Mesothelial cell of epicardium (in vitro differentiated cells): ENCODE data around the gene TCIRG1. TPM values are rescaled to one million over a fixed set of nuclear protein-coding genes. Genes with fewer than 3 reads are reported as not detected.

Experiments used
- DNase-seq, 2 experiments: peaks; one replicate each; pipeline ENCODE4 v3.0.0; 2021; ENCODE audit warnings: low spot score in 2 of 2; ENCODE audit not compliant: unreplicated experiment in 2 of 2
- H3K27ac Mint-ChIP-seq: 2 replicates; pipeline ENCODE4 v1.8.0; 2021; ENCODE audit warnings: mixed read lengths
- H3K27me3 Mint-ChIP-seq: 2 replicates; pipeline ENCODE4 v1.8.0; 2021; ENCODE audit warnings: low read depth, mixed read lengths
- H3K36me3 Mint-ChIP-seq: 2 replicates; pipeline ENCODE4 v1.8.0; 2021; ENCODE audit warnings: mixed read lengths
- H3K4me1 Mint-ChIP-seq: 2 replicates; pipeline ENCODE4 v1.8.0; 2021; ENCODE audit warnings: mixed read lengths
- H3K4me3 Mint-ChIP-seq: 2 replicates; pipeline ENCODE4 v1.8.0; 2021; ENCODE audit warnings: mild to moderate bottlenecking, moderate library complexity, mixed read lengths
- H3K9me3 Mint-ChIP-seq: 2 replicates; pipeline ENCODE4 v1.8.0; 2021; ENCODE audit warnings: mixed read lengths
- CTCF ChIP-seq: fragments of 200-600 bp; sonication (generic); IDR thresholded peaks from one replicate; pipeline ENCODE4 v1.5.0; 2021; ENCODE audit warnings: antibody characterized with exemption; ENCODE audit not compliant: unreplicated experiment
- total RNA-seq: library from RNA; stranded (reverse); gene quantifications from 3 replicates; pipeline ENCODE4 v1.2.1, GENCODE V29; 2021

TCIRG1 gene
- total RNA-seq, 1 donor from 2014 or later: 60.0 TPM

- no peaks in the 10 kb centered on the region for H3K9me3 Mint-ChIP-seq
- no peaks in the 10 kb centered on the region for H3K4me1 Mint-ChIP-seq
- DNase-seq: no peak
- H3K27me3 Mint-ChIP-seq: no peaks in the 10 kb centered on the region
- no peak for TF ChIP-seq CTCF
- peak overlapping the region; percentile 5 for H3K27ac Mint-ChIP-seq
- no peak overlapping the region for H3K4me3 Mint-ChIP-seq
- H3K36me3 Mint-ChIP-seq: peaks cover 8% of the 10 kb centered on the region
Measured at GRCh38 chr11:68051191-68052136, 12.6 kb downstream of the TCIRG1 start.

GRCh38 chr11:68052137-68052873, 13.5 kb downstream of the TCIRG1 start:
- no peaks in the 10 kb centered on the region for H3K9me3 Mint-ChIP-seq
- no peak overlapping the region for H3K4me3 Mint-ChIP-seq
- H3K4me1 Mint-ChIP-seq: no peaks in the 10 kb centered on the region
- no peak for TF ChIP-seq CTCF
- H3K27me3 Mint-ChIP-seq: no peaks in the 10 kb centered on the region
- H3K27ac Mint-ChIP-seq: peak overlapping the region; percentile 5
- H3K36me3 Mint-ChIP-seq: peaks cover 13% of the 10 kb centered on the region
- no peak for DNase-seq

GRCh38 chr11:68053117-68053516, 14.3 kb downstream of the TCIRG1 start:
- DNase-seq: no peak
- no peak for TF ChIP-seq CTCF
- H3K27me3 Mint-ChIP-seq: no peaks in the 10 kb centered on the region
- no peak overlapping the region for H3K27ac Mint-ChIP-seq
- no peaks in the 10 kb centered on the region for H3K9me3 Mint-ChIP-seq
- no peaks in the 10 kb centered on the region for H3K4me1 Mint-ChIP-seq
- no peak overlapping the region for H3K4me3 Mint-ChIP-seq
- H3K36me3 Mint-ChIP-seq: peaks cover 20% of the 10 kb centered on the region

- H3K27ac Mint-ChIP-seq: no peak overlapping the region
- no peak for DNase-seq
- peaks cover 26% of the 10 kb centered on the region for H3K36me3 Mint-ChIP-seq
- H3K9me3 Mint-ChIP-seq: no peaks in the 10 kb centered on the region
- H3K27me3 Mint-ChIP-seq: no peaks in the 10 kb centered on the region
- H3K4me1 Mint-ChIP-seq: no peaks in the 10 kb centered on the region
- H3K4me3 Mint-ChIP-seq: no peak overlapping the region
- TF ChIP-seq CTCF: no peak
Measured at GRCh38 chr11:68053981-68054812, 15.4 kb downstream of the TCIRG1 start.
